Hepatocyte (in vitro differentiated cells): ENCODE measurements around the gene ATP6AP1. TPM values are rescaled to one million over a fixed set of nuclear protein-coding genes. Genes with fewer than 3 reads are reported as not detected.

Source experiments
- DNase-seq: peaks from one replicate; pipeline ENCODE4 v3.0.0-alpha.2; 2016; ENCODE audit warnings: low spot score
- H2AFZ ChIP-seq: fragments of 200-600 bp; sonication (generic); 2 replicates; pipeline ENCODE4 v1.6.0; 2016; ENCODE audit warnings: antibody characterized with exemption, mild to moderate bottlenecking
- H3K27ac ChIP-seq: fragments of 200-600 bp; sonication (generic); 2 replicates; pipeline ENCODE4 v1.5.1; 2016; ENCODE audit warnings: mild to moderate bottlenecking
- H3K27me3 ChIP-seq: fragments of 200-600 bp; sonication (generic); 2 replicates; pipeline ENCODE4 v1.6.1; 2016
- H3K36me3 ChIP-seq: fragments of 200-600 bp; sonication (generic); replicated peaks from 2 replicates; pipeline ENCODE4 v1.5.1; 2016; ENCODE audit warnings: low read depth; ENCODE audit not compliant: insufficient read depth
- H3K4me1 ChIP-seq: fragments of 200-600 bp; sonication (generic); 2 replicates; pipeline ENCODE4 v1.5.1; 2016; ENCODE audit warnings: mild to moderate bottlenecking, moderate library complexity; ENCODE audit not compliant: insufficient read depth
- H3K4me2 ChIP-seq: fragments of 200-600 bp; sonication (generic); 2 replicates; pipeline ENCODE4 v1.6.0; 2016
- H3K4me3 ChIP-seq: fragments of 200-600 bp; sonication (generic); 2 replicates; pipeline ENCODE4 v1.5.1; 2016; ENCODE audit warnings: mild to moderate bottlenecking
- H3K79me2 ChIP-seq: fragments of 200-600 bp; sonication (generic); 2 replicates; pipeline ENCODE4 v1.6.0; 2017; ENCODE audit warnings: mild to moderate bottlenecking
- H3K9me2 ChIP-seq: fragments of 200-600 bp; sonication (generic); replicated peaks from 2 replicates; pipeline ENCODE4 v1.6.0; 2017; ENCODE audit warnings: mild to moderate bottlenecking; ENCODE audit not compliant: insufficient read depth
- H3K9me3 ChIP-seq: fragments of 200-600 bp; sonication (generic); 2 replicates; pipeline ENCODE4 v1.5.1; 2016; ENCODE audit warnings: low read depth, mild to moderate bottlenecking
- H4K20me1 ChIP-seq: fragments of 200-600 bp; sonication (generic); 2 replicates; pipeline ENCODE4 v1.6.0; 2016; ENCODE audit warnings: mild to moderate bottlenecking; ENCODE audit not compliant: insufficient read depth, poor library complexity, severe bottlenecking
- EZH2 ChIP-seq: fragments of 200-600 bp; sonication (generic); IDR thresholded peaks from 2 replicates; pipeline ENCODE4 v1.6.1; 2016; ENCODE audit warnings: antibody characterized with exemption, mild to moderate bottlenecking, borderline replicate concordance
- EZH2phosphoT487 ChIP-seq: fragments of 200-600 bp; sonication (generic); IDR thresholded peaks from one replicate; pipeline ENCODE4 v1.6.1; 2018; ENCODE audit warnings: antibody characterized with exemption, mild to moderate bottlenecking, low read depth, moderate library complexity; ENCODE audit not compliant: unreplicated experiment, severe bottlenecking
- WGBS: methylation state at CpG from one replicate; pipeline ENCODE4 v1.1.6; 2016; ENCODE audit warnings: low lambda C conversion rate; ENCODE audit errors: missing lambda C conversion rate; 5-methylcytosine and 5-hydroxymethylcytosine counted together
- polyA plus RNA-seq: library from polyadenylated mRNA; unstranded; fragments of >200 nt; fragmentation: Nextera tagmentation; extraction: Ambion mirVana; gene quantifications from 2 replicates; pipeline ENCODE4 v1.2.1, GENCODE V29; 2016
- total RNA-seq: library from RNA; depleted of rRNA; stranded (reverse); fragments of >200 nt; gene quantifications from 2 replicates; pipeline ENCODE4 v1.2.3, GENCODE V29; 2014
- TF ChIP-seq, protein P1 (sequence below): fragments of 200-600 bp; sonication (generic); IDR thresholded peaks from 2 replicates; pipeline ENCODE4 v1.5.1; 2016; ENCODE audit warnings: antibody characterized with exemption, mild to moderate bottlenecking; ENCODE audit not compliant: poor library complexity

Gene ATP6AP1
- total and polyA plus RNA-seq, 2 experiments from 2014 or later = 131 to 268 TPM

- H3K4me2 ChIP-seq = peak overlapping the region; percentile 83
- H4K20me1 ChIP-seq = no peaks in the 10 kb centered on the region
Observed at GRCh38 chrX:154459832-154460231, 31.4 kb downstream of the ATP6AP1 start.

DNA sequence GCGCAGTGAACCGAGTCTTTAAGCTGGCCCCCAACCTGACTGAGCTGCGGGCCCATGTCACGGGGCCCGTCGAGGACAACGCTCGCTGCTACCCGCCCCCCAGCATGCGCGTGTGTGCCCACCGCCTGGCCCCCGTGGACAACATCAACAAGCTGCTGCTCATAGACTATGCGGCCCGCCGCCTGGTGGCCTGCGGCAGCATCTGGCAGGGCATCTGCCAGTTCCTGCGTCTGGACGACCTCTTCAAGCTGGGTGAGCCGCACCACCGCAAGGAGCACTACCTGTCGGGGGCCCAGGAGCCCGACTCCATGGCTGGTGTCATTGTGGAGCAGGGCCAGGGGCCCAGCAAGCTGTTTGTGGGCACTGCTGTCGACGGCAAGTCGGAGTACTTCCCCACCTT lies 31.8 kb downstream of the ATP6AP1 start:
- WGBS = 95% methylated on average over 26 of the region's 26 CpGs

More at GRCh38 chrX:154459832-154460231, 31.4 kb downstream of the ATP6AP1 start:
- Histone ChIP-seq H3K9me2 (no peaks in the 10 kb centered on the region), H3K27ac (no peak overlapping the region), H3K27me3 (no peaks in the 10 kb centered on the region), H2AFZ (no peak overlapping the region), H3K36me3 (no peaks in the 10 kb centered on the region), H3K79me2 (peaks cover 23% of the 10 kb centered on the region), H3K4me3 (no peak overlapping the region), H3K9me3 (no peaks in the 10 kb centered on the region), H3K4me1 (no peaks in the 10 kb centered on the region)
- WGBS = 67% methylated on average over 14 of the region's 14 CpGs
- no peak for DNase-seq
- TF ChIP-seq EZH2phosphoT487 (no peak), EZH2 (no peak)
- TF ChIP-seq, protein P1, sequence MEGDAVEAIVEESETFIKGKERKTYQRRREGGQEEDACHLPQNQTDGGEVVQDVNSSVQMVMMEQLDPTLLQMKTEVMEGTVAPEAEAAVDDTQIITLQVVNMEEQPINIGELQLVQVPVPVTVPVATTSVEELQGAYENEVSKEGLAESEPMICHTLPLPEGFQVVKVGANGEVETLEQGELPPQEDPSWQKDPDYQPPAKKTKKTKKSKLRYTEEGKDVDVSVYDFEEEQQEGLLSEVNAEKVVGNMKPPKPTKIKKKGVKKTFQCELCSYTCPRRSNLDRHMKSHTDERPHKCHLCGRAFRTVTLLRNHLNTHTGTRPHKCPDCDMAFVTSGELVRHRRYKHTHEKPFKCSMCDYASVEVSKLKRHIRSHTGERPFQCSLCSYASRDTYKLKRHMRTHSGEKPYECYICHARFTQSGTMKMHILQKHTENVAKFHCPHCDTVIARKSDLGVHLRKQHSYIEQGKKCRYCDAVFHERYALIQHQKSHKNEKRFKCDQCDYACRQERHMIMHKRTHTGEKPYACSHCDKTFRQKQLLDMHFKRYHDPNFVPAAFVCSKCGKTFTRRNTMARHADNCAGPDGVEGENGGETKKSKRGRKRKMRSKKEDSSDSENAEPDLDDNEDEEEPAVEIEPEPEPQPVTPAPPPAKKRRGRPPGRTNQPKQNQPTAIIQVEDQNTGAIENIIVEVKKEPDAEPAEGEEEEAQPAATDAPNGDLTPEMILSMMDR = no peak

DNA sequence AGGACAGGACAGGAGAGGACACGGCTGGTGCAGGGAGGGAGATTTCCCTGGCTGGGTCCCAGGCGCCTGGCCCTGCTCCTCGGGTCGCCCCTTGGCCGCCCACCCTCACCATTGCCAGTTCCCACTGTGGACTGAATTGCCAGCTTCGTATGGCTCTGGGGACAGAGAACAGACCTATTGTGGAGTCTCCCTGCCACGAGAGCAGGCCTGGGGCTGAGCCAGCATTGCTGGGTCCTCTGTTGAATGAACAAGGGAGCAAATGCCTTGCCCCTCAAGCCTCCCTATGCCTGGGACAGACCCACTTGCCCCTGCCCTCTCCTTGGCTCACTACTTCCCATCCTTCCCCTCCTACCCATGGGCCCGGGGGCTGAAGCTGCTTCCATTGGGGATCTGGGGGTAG lies 33.9 kb downstream of the ATP6AP1 start:
- DNase-seq = no peak
- Histone ChIP-seq H3K4me3 (no peak overlapping the region), H3K4me1 (no peaks in the 10 kb centered on the region), H3K9me3 (no peaks in the 10 kb centered on the region), H3K36me3 (no peaks in the 10 kb centered on the region), H4K20me1 (no peaks in the 10 kb centered on the region), H2AFZ (no peak overlapping the region), H3K9me2 (no peaks in the 10 kb centered on the region), H3K27me3 (no peaks in the 10 kb centered on the region), H3K4me2 (no peak overlapping the region), H3K79me2 (peaks cover 23% of the 10 kb centered on the region), H3K27ac (no peak overlapping the region)
- TF ChIP-seq EZH2 = no peak
- TF ChIP-seq EZH2phosphoT487 = no peak
- TF ChIP-seq, protein P1 = no peak
- 90% methylated on average over 8 of the region's 8 CpGs for WGBS

More for the DNA sequence above, 31.8 kb downstream of the ATP6AP1 start:
- Histone ChIP-seq H3K79me2 (peaks cover 23% of the 10 kb centered on the region), H4K20me1 (no peaks in the 10 kb centered on the region), H2AFZ (no peak overlapping the region), H3K36me3 (no peaks in the 10 kb centered on the region), H3K27me3 (no peaks in the 10 kb centered on the region), H3K4me2 (peak overlapping the region; percentile 83), H3K9me3 (no peaks in the 10 kb centered on the region), H3K4me3 (no peak overlapping the region), H3K9me2 (no peaks in the 10 kb centered on the region), H3K4me1 (no peaks in the 10 kb centered on the region), H3K27ac (no peak overlapping the region)
- TF ChIP-seq EZH2phosphoT487 = no peak
- TF ChIP-seq, protein P1 = no peak
- TF ChIP-seq EZH2 = no peak
- DNase-seq = no peak

- H3K36me3 ChIP-seq = no peaks in the 10 kb centered on the region
- no peak overlapping the region for H2AFZ ChIP-seq
- H3K79me2 ChIP-seq = peaks cover 17% of the 10 kb centered on the region
- no peaks in the 10 kb centered on the region for H3K4me1 ChIP-seq
- no peak overlapping the region for H3K4me3 ChIP-seq
- no peaks in the 10 kb centered on the region for H3K9me3 ChIP-seq
- no peaks in the 10 kb centered on the region for H4K20me1 ChIP-seq
- no peaks in the 10 kb centered on the region for H3K27me3 ChIP-seq
- no peak overlapping the region for H3K4me2 ChIP-seq
- 93% methylated on average over 26 of the region's 36 CpGs for WGBS
- DNase-seq = no peak
- no peaks in the 10 kb centered on the region for H3K9me2 ChIP-seq
- TF ChIP-seq EZH2 (no peak), EZH2phosphoT487 (no peak)
- TF ChIP-seq, protein P1 = no peak
- H3K27ac ChIP-seq = no peak overlapping the region
Observed at GRCh38 chrX:154463611-154464220, 35.2 kb downstream of the ATP6AP1 start.
